ENCODE data around the gene C22orf15. TPM values are rescaled to one million over a fixed set of nuclear protein-coding genes. Genes with fewer than 3 reads are reported as not detected.

C22orf15 gene
- total and polyA plus RNA-seq, 2 experiments from 2014 or later: 0.37 TPM; not detected in 1

DNA sequence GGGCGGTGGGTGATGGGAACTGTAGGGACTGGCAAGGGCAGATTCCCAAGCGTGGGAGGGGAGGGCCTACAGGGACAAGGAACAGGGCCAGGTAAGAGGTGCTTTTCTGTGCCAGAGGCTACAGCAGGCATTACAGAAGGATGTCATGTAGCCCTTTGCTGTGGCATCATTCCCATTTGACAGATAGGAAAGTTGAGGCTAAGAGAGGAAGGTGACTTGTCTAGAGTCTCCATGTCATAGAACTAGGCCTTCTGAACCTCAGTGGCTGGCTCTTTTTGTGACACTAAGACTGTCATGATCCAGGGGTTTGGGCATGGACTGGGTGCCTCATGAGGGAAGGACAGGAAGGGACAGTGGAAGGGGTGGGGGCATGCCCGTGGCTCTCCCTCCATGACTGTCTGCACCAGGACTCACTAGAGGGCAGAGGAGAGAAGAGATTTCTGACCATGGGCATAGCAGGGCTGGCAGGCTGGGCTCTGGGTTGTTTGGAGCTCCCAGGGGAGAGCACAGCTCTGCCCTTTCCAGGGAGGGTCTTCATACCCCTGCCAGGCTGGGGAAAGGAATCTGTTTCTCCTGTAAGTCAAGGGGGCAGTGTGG lies 13.1 kb downstream of the C22orf15 start:
- no peaks in the 10 kb centered on the region for H3K9me3 ChIP-seq (ENCODE audit: low read depth)
- peaks cover 4% of the 10 kb centered on the region for H3K79me2 ChIP-seq
- H3K4me3 ChIP-seq: no peak overlapping the region
- no peaks in the 10 kb centered on the region for H3K27me3 ChIP-seq
- H2AFZ ChIP-seq: no peak overlapping the region
- no peak overlapping the region for H3K27ac ChIP-seq
- peak; percentile 4 for DNase-seq (ENCODE audit: low spot score)
- WGBS (ENCODE audit: low lambda C conversion rate, missing lambda C conversion rate): 88% methylated on average over 3 of the region's 3 CpGs
- no peak overlapping the region for H3K4me2 ChIP-seq
- TF ChIP-seq EZH2phosphoT487 (IDR thresholded peaks at IDR 0.05; ENCODE audit: low read depth, severe bottlenecking, unreplicated experiment) (no peak), EZH2 (IDR thresholded peaks at IDR 0.05; ENCODE audit: borderline replicate concordance) (no peak)
- TF ChIP-seq, protein P1, sequence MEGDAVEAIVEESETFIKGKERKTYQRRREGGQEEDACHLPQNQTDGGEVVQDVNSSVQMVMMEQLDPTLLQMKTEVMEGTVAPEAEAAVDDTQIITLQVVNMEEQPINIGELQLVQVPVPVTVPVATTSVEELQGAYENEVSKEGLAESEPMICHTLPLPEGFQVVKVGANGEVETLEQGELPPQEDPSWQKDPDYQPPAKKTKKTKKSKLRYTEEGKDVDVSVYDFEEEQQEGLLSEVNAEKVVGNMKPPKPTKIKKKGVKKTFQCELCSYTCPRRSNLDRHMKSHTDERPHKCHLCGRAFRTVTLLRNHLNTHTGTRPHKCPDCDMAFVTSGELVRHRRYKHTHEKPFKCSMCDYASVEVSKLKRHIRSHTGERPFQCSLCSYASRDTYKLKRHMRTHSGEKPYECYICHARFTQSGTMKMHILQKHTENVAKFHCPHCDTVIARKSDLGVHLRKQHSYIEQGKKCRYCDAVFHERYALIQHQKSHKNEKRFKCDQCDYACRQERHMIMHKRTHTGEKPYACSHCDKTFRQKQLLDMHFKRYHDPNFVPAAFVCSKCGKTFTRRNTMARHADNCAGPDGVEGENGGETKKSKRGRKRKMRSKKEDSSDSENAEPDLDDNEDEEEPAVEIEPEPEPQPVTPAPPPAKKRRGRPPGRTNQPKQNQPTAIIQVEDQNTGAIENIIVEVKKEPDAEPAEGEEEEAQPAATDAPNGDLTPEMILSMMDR (IDR thresholded peaks at IDR 0.05; ENCODE audit: poor library complexity): no peak
- H3K4me1 ChIP-seq (ENCODE audit: insufficient read depth): peaks cover 26% of the 10 kb centered on the region
- H4K20me1 ChIP-seq (ENCODE audit: insufficient read depth, poor library complexity, severe bottlenecking): no peaks in the 10 kb centered on the region
- H3K9me2 ChIP-seq (replicated peaks; ENCODE audit: insufficient read depth): no peaks in the 10 kb centered on the region
- H3K36me3 ChIP-seq (replicated peaks; ENCODE audit: insufficient read depth, low read depth): no peaks in the 10 kb centered on the region

DNA sequence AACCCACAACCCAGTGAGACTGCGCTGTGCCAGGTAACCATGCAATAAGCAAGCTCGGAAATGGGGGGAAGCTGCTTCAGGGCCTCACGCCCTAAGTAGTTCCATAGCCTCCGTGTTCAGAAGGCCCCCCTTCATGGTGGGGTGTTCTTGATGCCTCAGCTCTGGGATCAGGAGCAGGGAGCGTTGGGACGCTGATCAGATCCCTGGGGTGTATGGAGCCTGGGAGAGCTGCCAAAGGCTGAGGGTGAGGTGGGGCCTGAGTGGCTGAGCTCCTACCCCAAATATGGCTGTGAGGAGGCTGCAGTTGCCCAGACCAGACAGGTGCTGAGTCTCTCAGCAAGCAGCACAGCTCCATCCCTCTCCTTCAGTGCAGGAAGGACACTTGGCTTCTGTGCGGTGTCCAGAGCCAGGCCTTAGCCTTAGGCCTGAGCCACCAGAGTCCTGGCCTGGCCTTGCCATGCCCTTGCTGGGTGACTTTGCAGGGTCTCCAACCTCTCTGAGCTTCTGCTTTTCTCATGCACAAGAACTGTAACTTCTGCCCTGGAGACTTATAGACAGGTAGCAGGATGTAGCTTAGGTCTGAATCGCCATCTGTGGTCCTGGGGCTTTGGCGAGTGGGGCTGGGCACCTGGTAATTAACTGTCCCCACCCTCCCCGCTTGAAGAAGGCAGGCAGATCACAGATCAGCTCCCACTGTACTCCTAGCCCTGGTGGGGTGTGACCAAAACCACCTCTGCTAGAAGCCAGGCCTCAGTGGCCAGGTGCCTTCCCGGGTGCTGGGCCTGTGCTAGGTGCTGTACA lies 15.2 kb downstream of the C22orf15 start:
- no peaks in the 10 kb centered on the region for H3K9me2 ChIP-seq (replicated peaks; ENCODE audit: insufficient read depth)

DNA sequence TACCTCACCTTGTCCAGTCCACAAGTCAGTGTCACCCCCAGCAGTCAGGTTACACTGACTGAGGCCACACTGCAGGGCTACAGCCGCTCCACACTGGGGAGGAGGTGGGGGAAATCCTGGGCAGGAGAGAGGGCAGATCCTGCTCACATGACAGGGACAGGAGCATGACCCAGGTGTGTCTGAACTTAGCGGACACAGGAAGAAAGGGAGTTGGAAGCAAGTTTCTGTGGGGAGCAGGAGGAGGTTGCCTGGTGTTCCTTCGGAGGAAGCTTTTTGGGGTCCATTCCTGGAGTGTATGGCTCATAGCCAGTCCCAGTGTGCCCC lies 15.7 kb downstream of the C22orf15 start:
- H3K4me1 ChIP-seq (ENCODE audit: insufficient read depth): peaks cover 37% of the 10 kb centered on the region
- no peak overlapping the region for H3K27ac ChIP-seq
- 78% methylated on average over 3 of the region's 3 CpGs for WGBS (ENCODE audit: low lambda C conversion rate, missing lambda C conversion rate)

More for the DNA sequence above, 15.2 kb downstream of the C22orf15 start:
- Histone ChIP-seq H3K4me2 (no peak overlapping the region), H4K20me1 (ENCODE audit: insufficient read depth, poor library complexity, severe bottlenecking) (no peaks in the 10 kb centered on the region), H3K9me3 (ENCODE audit: low read depth) (no peaks in the 10 kb centered on the region), H3K27me3 (no peaks in the 10 kb centered on the region), H3K4me3 (no peak overlapping the region), H3K79me2 (peaks cover 4% of the 10 kb centered on the region), H3K4me1 (ENCODE audit: insufficient read depth) (peaks cover 34% of the 10 kb centered on the region), H3K27ac (no peak overlapping the region), H2AFZ (no peak overlapping the region), H3K36me3 (replicated peaks; ENCODE audit: insufficient read depth, low read depth) (no peaks in the 10 kb centered on the region)
- DNase-seq (ENCODE audit: low spot score): no peak
- whole genome bisulfite sequencing (ENCODE audit: low lambda C conversion rate, missing lambda C conversion rate): 88% methylated on average over 11 of the region's 11 CpGs
- TF ChIP-seq EZH2 (IDR thresholded peaks at IDR 0.05; ENCODE audit: borderline replicate concordance) (no peak), EZH2phosphoT487 (IDR thresholded peaks at IDR 0.05; ENCODE audit: low read depth, severe bottlenecking, unreplicated experiment) (no peak)
- TF ChIP-seq, protein P1 (IDR thresholded peaks at IDR 0.05; ENCODE audit: poor library complexity): no peak

More for the DNA sequence above, 15.7 kb downstream of the C22orf15 start:
- Histone ChIP-seq H3K27me3 (no peaks in the 10 kb centered on the region), H3K4me2 (no peak overlapping the region), H3K36me3 (replicated peaks; ENCODE audit: insufficient read depth, low read depth) (no peaks in the 10 kb centered on the region), H3K79me2 (peaks cover 4% of the 10 kb centered on the region), H2AFZ (no peak overlapping the region), H3K9me2 (replicated peaks; ENCODE audit: insufficient read depth) (no peaks in the 10 kb centered on the region), H4K20me1 (ENCODE audit: insufficient read depth, poor library complexity, severe bottlenecking) (no peaks in the 10 kb centered on the region), H3K9me3 (ENCODE audit: low read depth) (no peaks in the 10 kb centered on the region), H3K4me3 (no peak overlapping the region)
- DNase-seq (ENCODE audit: low spot score): peak; percentile 44
- TF ChIP-seq EZH2phosphoT487 (IDR thresholded peaks at IDR 0.05; ENCODE audit: low read depth, severe bottlenecking, unreplicated experiment) (no peak), EZH2 (IDR thresholded peaks at IDR 0.05; ENCODE audit: borderline replicate concordance) (no peak)
- TF ChIP-seq, protein P1 (IDR thresholded peaks at IDR 0.05; ENCODE audit: poor library complexity): no peak

Data from hepatocyte (in vitro differentiated cells).